CD14-positive monocyte (primary cell): Measurements from ENCODE around the gene TGFA. TPM values are rescaled to one million over a fixed set of nuclear protein-coding genes. Genes with fewer than 3 reads are reported as not detected.

Experiments used
- DNase-seq, 3 donors: peaks; one replicate each; pipeline ENCODE4 v3.0.0-alpha.2; 2011 to 2022
- H2AFZ ChIP-seq: 2 replicates; pipeline ENCODE4 v1.6.0; 2012; ENCODE audit warnings: mild to moderate bottlenecking, low read depth, low read length, inconsistent platforms; ENCODE audit not compliant: insufficient read depth, poor library complexity, severe bottlenecking
- H3K27ac ChIP-seq, 2 donors: 1 replicate in 1 of 2; 2 replicates in 1 of 2; pipeline ENCODE4 v1.5.1; 2012 to 2013; ENCODE audit warnings: low read length in 2 of 2, control low read depth in 1 of 2, inconsistent platforms in 1 of 2, low read depth in 1 of 2, mild to moderate bottlenecking in 1 of 2
- H3K27me3 ChIP-seq, 2 donors: one replicate each; pipeline versions ENCODE4 v1.6.0 to v1.6.1; 2011 to 2013; ENCODE audit warnings: low read length in 2 of 2; ENCODE audit not compliant: control insufficient read depth in 2 of 2, insufficient read depth in 2 of 2
- H3K36me3 ChIP-seq, 2 donors: replicated peaks in 1 of 2; 1 replicate in 1 of 2; 2 replicates in 1 of 2; pipeline versions ENCODE4 v1.5.1 to v1.6.1; 2012 to 2013; ENCODE audit warnings: low read length in 2 of 2, control low read depth in 1 of 2, inconsistent platforms in 1 of 2, mild to moderate bottlenecking in 1 of 2; ENCODE audit not compliant: insufficient read depth in 2 of 2, control insufficient read depth in 1 of 2
- H3K4me1 ChIP-seq, 2 donors: 1 replicate in 1 of 2; 2 replicates in 1 of 2; pipeline versions ENCODE4 v1.5.1 to v1.6.1; 2012 to 2013; ENCODE audit warnings: low read length in 2 of 2, control low read depth in 1 of 2, inconsistent platforms in 1 of 2, mild to moderate bottlenecking in 1 of 2, moderate library complexity in 1 of 2; ENCODE audit not compliant: insufficient read depth in 2 of 2, control insufficient read depth in 1 of 2
- H3K4me2 ChIP-seq: replicated peaks from 2 replicates; pipeline ENCODE3; 2012; ENCODE audit warnings: low read length, moderate library complexity, mild to moderate bottlenecking; ENCODE audit not compliant: poor library complexity, severe bottlenecking; ENCODE audit errors: extremely low read depth
- H3K4me3 ChIP-seq, 3 experiments: fragments of 200-600 bp in 1 of 3; sonication (generic) in 1 of 3; replicated peaks in 1 of 3; 1 replicate in 2 of 3; 2 replicates in 1 of 3; pipeline ENCODE4 v1.5.1; 2011 to 2013; ENCODE audit warnings: low read length in 3 of 3, mild to moderate bottlenecking in 3 of 3, control low read depth in 2 of 3, low read depth in 2 of 3, inconsistent platforms in 1 of 3, moderate library complexity in 1 of 3
- H3K79me2 ChIP-seq: 2 replicates; pipeline ENCODE4 v1.6.0; 2012; ENCODE audit warnings: mild to moderate bottlenecking, control low read depth, inconsistent platforms, low read length, moderate library complexity; ENCODE audit not compliant: insufficient read depth
- H3K9ac ChIP-seq: 2 replicates; pipeline ENCODE4 v1.6.0; 2017; ENCODE audit warnings: low read length, mild to moderate bottlenecking; ENCODE audit not compliant: insufficient read depth, poor library complexity, severe bottlenecking
- H3K9me3 ChIP-seq, 2 donors: replicated peaks in 1 of 2; 1 replicate in 1 of 2; 2 replicates in 1 of 2; pipeline versions ENCODE4 v1.5.1 to v1.6.1; 2012 to 2013; ENCODE audit warnings: low read length in 2 of 2, control low read depth in 1 of 2; ENCODE audit not compliant: control insufficient read depth in 1 of 2, insufficient read depth in 1 of 2
- H4K20me1 ChIP-seq: 2 replicates; pipeline ENCODE4 v1.6.0; 2012; ENCODE audit warnings: mild to moderate bottlenecking, low read length, control low read depth, moderate library complexity; ENCODE audit not compliant: insufficient read depth
- H3K27ac Mint-ChIP-seq, 7 donors: one replicate each; pipeline ENCODE4 v1.8.0; 2020; ENCODE audit warnings: mild to moderate bottlenecking in 7 of 7, mixed read lengths in 7 of 7, moderate library complexity in 6 of 7, inconsistent platforms in 2 of 7
- H3K27me3 Mint-ChIP-seq, 3 donors: one replicate each; pipeline ENCODE4 v1.8.0; 2021 to 2022; ENCODE audit warnings: low read depth in 3 of 3, mild to moderate bottlenecking in 3 of 3, mixed read lengths in 3 of 3, moderate library complexity in 3 of 3, inconsistent platforms in 1 of 3
- H3K36me3 Mint-ChIP-seq, 2 donors: one replicate each; pipeline ENCODE4 v1.8.0; 2020; ENCODE audit warnings: mixed read lengths in 2 of 2, inconsistent platforms in 1 of 2, mild to moderate bottlenecking in 1 of 2
- H3K4me1 Mint-ChIP-seq: one replicate; pipeline ENCODE4 v1.8.0; 2020; ENCODE audit warnings: mild to moderate bottlenecking, mixed read lengths
- H3K4me3 Mint-ChIP-seq, 2 donors: one replicate each; pipeline ENCODE4 v1.8.0; 2020; ENCODE audit warnings: mild to moderate bottlenecking in 2 of 2, mixed read lengths in 2 of 2, moderate library complexity in 1 of 2
- H3K9me3 Mint-ChIP-seq, 7 donors: one replicate each; pipeline ENCODE4 v1.8.0; 2020 to 2022; ENCODE audit warnings: mixed read lengths in 7 of 7, mild to moderate bottlenecking in 6 of 7, moderate library complexity in 6 of 7, inconsistent platforms in 2 of 7
- WGBS: methylation state at CpG from one replicate; pipeline ENCODE4 v1.1.5; 2013; ENCODE audit warnings: missing lambda C conversion rate; ENCODE audit not compliant: insufficient coverage; 5-methylcytosine and 5-hydroxymethylcytosine counted together
- intact Hi-C, 2 donors: fragments of 100-400 bp; cut with micrococcal nuclease; formaldehyde crosslinking; loops; one replicate each; pipeline versions ENCODE4 v1.15.0 to v1.15.1; 2023
- polyA plus RNA-seq, 3 donors: library from polyadenylated mRNA; depleted of rRNA in 1 of 3; unstranded in 2 of 3; stranded (reverse) in 1 of 3; fragments of 300-500 nt in 2 of 3; fragments of >200 nt in 1 of 3; fragmentation: Illumina TruSeq in 2 of 3; gene quantifications; 1 replicate in 2 of 3; 2 replicates in 1 of 3; pipeline ENCODE4 v1.2.3, GENCODE V29; 2012 to 2021
- TF ChIP-seq, protein P1 (sequence below): fragments of 200-600 bp; IDR thresholded peaks from one replicate; pipeline ENCODE4 v1.8.0; 2022; ENCODE audit warnings: antibody characterized with exemption, mild to moderate bottlenecking

TGFA gene
- polyA plus RNA-seq, 3 donors = 1.7 to 2.5 (median 1.7) TPM

DNA sequence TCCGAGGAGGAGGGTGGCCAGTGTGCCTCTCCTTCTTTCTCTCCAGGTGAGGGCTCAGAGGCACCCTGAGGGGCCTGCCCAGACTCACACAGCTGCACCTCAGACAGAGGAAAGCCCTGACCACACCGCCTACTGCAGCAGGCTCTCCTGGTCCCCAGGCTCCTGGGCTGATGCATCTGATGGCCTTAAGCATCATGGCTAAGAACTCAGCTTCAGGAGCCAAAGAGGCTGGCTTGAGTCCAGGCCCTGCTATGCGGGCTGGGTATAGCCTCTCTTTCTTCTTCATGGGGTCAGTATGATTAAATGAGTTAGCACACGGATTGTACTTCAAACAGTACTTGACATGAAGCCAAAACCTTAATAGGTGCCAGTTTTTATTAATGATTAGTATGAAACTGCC lies 89.6 kb downstream of the TGFA start:
- TF ChIP-seq, protein P1, sequence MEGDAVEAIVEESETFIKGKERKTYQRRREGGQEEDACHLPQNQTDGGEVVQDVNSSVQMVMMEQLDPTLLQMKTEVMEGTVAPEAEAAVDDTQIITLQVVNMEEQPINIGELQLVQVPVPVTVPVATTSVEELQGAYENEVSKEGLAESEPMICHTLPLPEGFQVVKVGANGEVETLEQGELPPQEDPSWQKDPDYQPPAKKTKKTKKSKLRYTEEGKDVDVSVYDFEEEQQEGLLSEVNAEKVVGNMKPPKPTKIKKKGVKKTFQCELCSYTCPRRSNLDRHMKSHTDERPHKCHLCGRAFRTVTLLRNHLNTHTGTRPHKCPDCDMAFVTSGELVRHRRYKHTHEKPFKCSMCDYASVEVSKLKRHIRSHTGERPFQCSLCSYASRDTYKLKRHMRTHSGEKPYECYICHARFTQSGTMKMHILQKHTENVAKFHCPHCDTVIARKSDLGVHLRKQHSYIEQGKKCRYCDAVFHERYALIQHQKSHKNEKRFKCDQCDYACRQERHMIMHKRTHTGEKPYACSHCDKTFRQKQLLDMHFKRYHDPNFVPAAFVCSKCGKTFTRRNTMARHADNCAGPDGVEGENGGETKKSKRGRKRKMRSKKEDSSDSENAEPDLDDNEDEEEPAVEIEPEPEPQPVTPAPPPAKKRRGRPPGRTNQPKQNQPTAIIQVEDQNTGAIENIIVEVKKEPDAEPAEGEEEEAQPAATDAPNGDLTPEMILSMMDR = no peak
- Histone ChIP-seq H3K4me3 (no peak overlapping the region), H2AFZ (no peak overlapping the region), H3K9ac (no peak overlapping the region), H3K36me3 (no peaks in the 10 kb centered on the region), H4K20me1 (no peaks in the 10 kb centered on the region), H3K27ac (no peak overlapping the region), H3K9me3 (no peaks in the 10 kb centered on the region), H3K4me1 (peaks cover 0 to 3% of the 10 kb centered on the region in 2 donors), H3K4me2 (no peak overlapping the region), H3K79me2 (no peaks in the 10 kb centered on the region), H3K27me3 (no peaks in the 10 kb centered on the region)
- Mint-ChIP-seq H3K9me3 (no peaks in the 10 kb centered on the region), H3K27me3 (peaks cover 1 to 2% (median 1%) of the 10 kb centered on the region in 3 donors), H3K4me1 (peaks cover 7% of the 10 kb centered on the region), H3K27ac (no peak overlapping the region), H3K4me3 (no peak overlapping the region), H3K36me3 (no peaks in the 10 kb centered on the region)
- 100% methylated on average over 3 of the region's 4 CpGs for WGBS
- no peak for DNase-seq
- intact Hi-C loops = no loop called here

DNA sequence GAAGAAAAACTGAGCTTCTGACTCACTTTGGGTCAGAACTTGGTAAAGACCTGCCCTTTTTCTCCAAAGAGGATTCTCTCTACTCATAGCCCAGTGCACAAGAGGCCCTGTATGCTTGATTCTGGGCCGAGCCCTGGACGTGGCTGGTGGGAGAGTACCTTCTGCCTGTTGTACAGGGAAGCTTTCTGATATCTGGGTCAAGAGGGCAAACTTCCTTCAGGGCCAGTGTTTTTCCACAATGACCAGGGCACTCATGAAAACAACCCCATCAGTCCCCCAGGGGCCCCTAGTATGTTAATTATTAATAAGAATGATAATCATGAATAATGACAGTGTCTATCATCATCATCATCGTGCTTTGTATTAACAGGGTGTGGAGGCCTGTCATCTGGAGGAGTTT lies 90.0 kb downstream of the TGFA start:
- Histone ChIP-seq H3K36me3 (no peaks in the 10 kb centered on the region), H3K4me1 (peaks cover 0 to 3% of the 10 kb centered on the region in 2 donors), H3K4me2 (no peak overlapping the region), H2AFZ (no peak overlapping the region), H3K4me3 (no peak overlapping the region), H3K27ac (no peak overlapping the region), H4K20me1 (no peaks in the 10 kb centered on the region), H3K9me3 (no peaks in the 10 kb centered on the region), H3K27me3 (no peaks in the 10 kb centered on the region), H3K9ac (no peak overlapping the region), H3K79me2 (no peaks in the 10 kb centered on the region)
- no peak for DNase-seq
- H3K36me3 Mint-ChIP-seq = no peaks in the 10 kb centered on the region
- WGBS = 100% methylated on average over 1 of the region's 3 CpGs
- peaks cover 6% of the 10 kb centered on the region for H3K4me1 Mint-ChIP-seq
- no peak overlapping the region for H3K4me3 Mint-ChIP-seq
- H3K27ac Mint-ChIP-seq = no peak overlapping the region
- H3K27me3 Mint-ChIP-seq = peaks cover 1 to 2% (median 1%) of the 10 kb centered on the region in 3 donors
- intact Hi-C loops = no loop called here
- TF ChIP-seq, protein P1 = no peak
- H3K9me3 Mint-ChIP-seq = no peaks in the 10 kb centered on the region
